Measurements from ENCODE around the gene KCNA5. TPM values are rescaled to one million over a fixed set of nuclear protein-coding genes. Genes with fewer than 3 reads are reported as not detected.

KCNA5 gene
- 1 to 10 TPM in 2 of 4 donors, under 1 TPM in 2; 0.84 to 3.7 (median 1.5) TPM for total RNA-seq

DNA sequence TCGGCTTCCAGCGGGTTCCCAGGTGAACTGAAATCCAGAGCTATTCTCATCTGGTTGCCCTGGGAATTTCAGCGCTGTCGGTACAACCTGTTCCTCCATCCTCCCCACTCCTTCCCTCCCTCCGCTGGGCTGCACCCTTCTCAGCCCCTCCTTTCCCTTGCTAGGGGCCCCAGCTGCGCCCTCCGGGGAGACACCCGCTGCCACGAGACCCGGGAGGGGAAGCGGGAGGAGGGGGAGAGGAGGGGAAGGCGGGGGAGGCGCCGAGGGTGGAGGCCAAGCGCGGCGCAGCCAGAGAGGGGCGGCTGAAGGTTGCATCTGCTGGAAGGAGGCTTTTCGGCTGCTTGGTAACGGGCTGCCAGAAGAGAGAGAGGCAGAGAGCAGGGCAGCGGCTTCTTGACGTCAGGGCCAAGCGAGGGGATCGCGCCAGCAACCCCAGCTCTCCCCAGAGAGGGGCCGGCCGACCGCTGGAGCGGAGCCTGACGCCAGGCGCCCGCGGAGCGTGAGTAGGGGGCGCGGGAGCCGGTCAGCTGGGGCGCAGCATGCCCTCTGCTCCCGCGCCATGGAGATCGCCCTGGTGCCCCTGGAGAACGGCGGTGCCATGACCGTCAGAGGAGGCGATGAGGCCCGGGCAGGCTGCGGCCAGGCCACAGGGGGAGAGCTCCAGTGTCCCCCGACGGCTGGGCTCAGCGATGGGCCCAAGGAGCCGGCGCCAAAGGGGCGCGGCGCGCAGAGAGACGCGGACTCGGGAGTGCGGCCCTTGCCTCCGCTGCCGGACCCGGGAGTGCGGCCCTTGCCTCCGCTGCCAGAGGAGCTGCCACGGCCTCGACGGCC is at the start of gene KCNA5:
Gene KCNA5 (plus strand): TSS at position 291 of the 831 bp plus-strand sequence. CDS start 269 bp downstream, at position 560.
- 3 to 6% methylated on average over 38 to 52 of the region's 68 CpGs for WGBS, 2 donors
- Histone ChIP-seq H3K4me3 (peak within 1 kb of the TSS in 2 of 4 donors; percentile 9 to 33), H3K36me3 (no peaks in the 10 kb centered on the region), H3K27ac (no peak within 1 kb of the TSS), H3K27me3 (peaks cover 0 to 21% of the 10 kb centered on the region in 2 donors), H3K4me1 (peaks cover 0 to 8% (median 0%) of the 10 kb centered on the region in 4 donors), H3K9me3 (no peaks in the 10 kb centered on the region)
- no peak for DNase-seq (ENCODE audit: low spot score in 2 of 2)
- TF ChIP-seq EP300 (IDR thresholded peaks at IDR 0.05): no peak
- TF ChIP-seq, protein P1, sequence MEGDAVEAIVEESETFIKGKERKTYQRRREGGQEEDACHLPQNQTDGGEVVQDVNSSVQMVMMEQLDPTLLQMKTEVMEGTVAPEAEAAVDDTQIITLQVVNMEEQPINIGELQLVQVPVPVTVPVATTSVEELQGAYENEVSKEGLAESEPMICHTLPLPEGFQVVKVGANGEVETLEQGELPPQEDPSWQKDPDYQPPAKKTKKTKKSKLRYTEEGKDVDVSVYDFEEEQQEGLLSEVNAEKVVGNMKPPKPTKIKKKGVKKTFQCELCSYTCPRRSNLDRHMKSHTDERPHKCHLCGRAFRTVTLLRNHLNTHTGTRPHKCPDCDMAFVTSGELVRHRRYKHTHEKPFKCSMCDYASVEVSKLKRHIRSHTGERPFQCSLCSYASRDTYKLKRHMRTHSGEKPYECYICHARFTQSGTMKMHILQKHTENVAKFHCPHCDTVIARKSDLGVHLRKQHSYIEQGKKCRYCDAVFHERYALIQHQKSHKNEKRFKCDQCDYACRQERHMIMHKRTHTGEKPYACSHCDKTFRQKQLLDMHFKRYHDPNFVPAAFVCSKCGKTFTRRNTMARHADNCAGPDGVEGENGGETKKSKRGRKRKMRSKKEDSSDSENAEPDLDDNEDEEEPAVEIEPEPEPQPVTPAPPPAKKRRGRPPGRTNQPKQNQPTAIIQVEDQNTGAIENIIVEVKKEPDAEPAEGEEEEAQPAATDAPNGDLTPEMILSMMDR (IDR thresholded peaks at IDR 0.05): no peak
- no peak for TF ChIP-seq POLR2A (IDR thresholded peaks at IDR 0.05)

DNA sequence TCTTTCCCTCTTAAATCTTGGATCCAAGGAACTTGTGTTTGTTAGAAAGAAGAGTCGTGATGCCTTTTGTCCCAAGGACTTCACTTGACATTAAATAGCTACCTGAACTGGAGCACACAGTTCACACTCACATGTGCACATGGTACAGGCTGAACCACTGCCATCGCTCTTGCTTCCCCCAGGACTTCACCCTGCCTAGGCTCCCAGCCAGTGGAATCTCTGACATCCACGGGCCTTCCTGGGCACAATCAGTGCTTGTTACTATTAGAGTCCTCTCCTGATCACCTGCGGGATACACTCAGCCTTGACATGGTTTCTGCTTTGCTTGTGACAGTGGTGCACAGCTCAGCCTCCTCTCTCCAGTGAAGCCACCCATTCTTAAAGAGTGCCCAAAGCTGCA is 49.1 kb upstream of the KCNA5 start:
- DNase-seq (ENCODE audit: low spot score in 2 of 2): no peak
- WGBS, 2 donors: 76 to 84% methylated on average over 4 of the region's 4 CpGs
- Histone ChIP-seq H3K9me3 (no peaks in the 10 kb centered on the region), H3K4me1 (no peaks in the 10 kb centered on the region), H3K36me3 (no peaks in the 10 kb centered on the region), H3K27ac (no peak overlapping the region), H3K27me3 (peaks cover 0 to 10% of the 10 kb centered on the region in 2 donors), H3K4me3 (no peak overlapping the region)
- no peak for TF ChIP-seq POLR2A (IDR thresholded peaks at IDR 0.05)
- TF ChIP-seq, protein P1 (IDR thresholded peaks at IDR 0.05): no peak
- no peak for TF ChIP-seq EP300 (IDR thresholded peaks at IDR 0.05)

DNA sequence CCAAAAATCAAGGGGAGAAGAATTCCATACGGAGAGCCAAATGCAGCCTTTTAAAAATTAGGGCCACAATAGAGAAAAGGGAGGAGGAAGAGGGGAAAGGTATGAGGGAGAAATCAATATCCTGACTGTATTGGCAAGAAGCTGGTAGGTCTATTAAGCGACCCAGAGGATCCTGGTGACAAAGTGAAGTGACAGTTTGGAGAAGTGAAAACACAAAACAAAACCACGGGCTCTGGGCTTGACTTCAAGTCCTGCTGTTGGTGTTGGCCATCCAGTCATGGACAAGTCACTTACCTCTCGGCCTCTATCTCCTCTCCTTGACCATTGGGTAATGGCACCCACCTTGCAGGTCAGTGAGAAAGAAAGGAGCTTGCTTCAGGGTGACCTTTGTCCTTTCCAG is 47.0 kb upstream of the KCNA5 start:
- no peak for TF ChIP-seq EP300 (IDR thresholded peaks at IDR 0.05)
- TF ChIP-seq POLR2A (IDR thresholded peaks at IDR 0.05): no peak
- TF ChIP-seq, protein P1 (IDR thresholded peaks at IDR 0.05): no peak
- H3K36me3 ChIP-seq: no peaks in the 10 kb centered on the region
- DNase-seq (ENCODE audit: low spot score in 2 of 2): no peak
- H3K27me3 ChIP-seq: peaks cover 0 to 10% of the 10 kb centered on the region in 2 donors
- no peaks in the 10 kb centered on the region for H3K4me1 ChIP-seq
- H3K4me3 ChIP-seq: no peak overlapping the region
- WGBS, 2 donors: 68 to 78% methylated on average over 4 of the region's 4 CpGs
- no peaks in the 10 kb centered on the region for H3K9me3 ChIP-seq
- H3K27ac ChIP-seq: no peak overlapping the region

DNA sequence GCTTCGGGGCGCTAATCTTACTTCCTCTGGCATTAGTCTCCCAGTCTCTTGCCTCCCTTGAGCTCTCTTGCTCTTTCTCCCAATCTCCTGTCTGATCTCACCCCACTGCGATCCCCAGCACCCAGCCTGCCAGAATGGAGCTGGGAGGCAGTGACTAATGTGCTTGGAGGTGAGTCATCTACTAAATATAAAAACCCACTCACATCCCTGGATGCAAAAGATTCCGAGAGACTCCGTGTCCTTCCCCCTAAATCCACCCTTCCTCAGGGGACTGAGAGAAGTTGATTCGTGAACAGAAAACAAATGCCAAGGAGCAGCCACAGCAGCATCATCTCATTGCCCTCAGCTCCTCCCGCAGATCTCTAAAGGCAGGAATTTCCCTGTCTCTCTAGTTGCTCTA is 45.7 kb upstream of the KCNA5 start:
- Histone ChIP-seq H3K27ac (peak overlapping the region in 1 of 4 donors; percentile 35), H3K4me3 (no peak overlapping the region), H3K36me3 (no peaks in the 10 kb centered on the region), H3K4me1 (no peaks in the 10 kb centered on the region), H3K27me3 (peaks cover 0 to 10% of the 10 kb centered on the region in 2 donors), H3K9me3 (no peaks in the 10 kb centered on the region)
- 46 to 56% methylated on average over 7 of the region's 7 CpGs for WGBS, 2 donors
- TF ChIP-seq EP300 (IDR thresholded peaks at IDR 0.05) (no peak), POLR2A (IDR thresholded peaks at IDR 0.05) (no peak)
- TF ChIP-seq, protein P1 (IDR thresholded peaks at IDR 0.05): no peak
- DNase-seq (ENCODE audit: low spot score in 2 of 2): peak in 1 of 2 donors; percentile 48

DNA sequence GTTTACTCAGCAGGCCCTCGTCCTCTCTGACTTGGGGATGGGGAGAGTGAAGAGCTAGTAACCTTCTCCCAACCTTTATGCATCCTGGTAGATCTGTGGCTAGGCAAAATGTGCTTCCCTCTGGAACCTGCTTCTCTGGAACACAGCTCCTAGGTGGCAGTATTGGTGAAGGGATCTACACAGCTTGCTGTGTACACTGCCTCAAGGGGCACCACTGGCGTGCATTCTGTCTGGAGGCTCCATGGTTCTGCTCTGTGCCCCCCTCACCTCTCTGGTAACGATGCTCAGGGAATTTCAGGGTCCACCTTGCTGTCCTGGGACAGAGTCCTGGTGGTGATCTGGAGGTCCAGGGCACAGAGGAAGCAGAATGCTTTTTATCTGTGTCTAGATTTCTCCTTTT is 43.5 kb upstream of the KCNA5 start:
- 58 to 76% methylated on average over 3 of the region's 3 CpGs for WGBS, 2 donors
- TF ChIP-seq EP300 (IDR thresholded peaks at IDR 0.05) (no peak), POLR2A (IDR thresholded peaks at IDR 0.05) (no peak)
- TF ChIP-seq, protein P1 (IDR thresholded peaks at IDR 0.05): no peak
- no peak for DNase-seq (ENCODE audit: low spot score in 2 of 2)
- no peaks in the 10 kb centered on the region for H3K4me1 ChIP-seq
- H3K27ac ChIP-seq: no peak overlapping the region
- no peak overlapping the region for H3K4me3 ChIP-seq
- H3K27me3 ChIP-seq: no peaks in the 10 kb centered on the region
- no peaks in the 10 kb centered on the region for H3K36me3 ChIP-seq
- H3K9me3 ChIP-seq: no peaks in the 10 kb centered on the region

Data from tibial nerve (tissue), 4 donors.